HAP-1 (cell line): ENCODE data around the gene ZNF384.

Source experiments
- DNase-seq, 2 experiments: peaks; one replicate each; pipeline ENCODE4 v3.0.0-alpha.2; 2016 to 2020; ENCODE audit warnings: low spot score in 2 of 2
- H3K27me3 ChIP-seq: fragments of 250-450 bp; sonication (Bioruptor Pico); 2 replicates; pipeline ENCODE4 v1.5.1; 2020; ENCODE audit warnings: low read depth, mild to moderate bottlenecking, moderate library complexity
- H3K36me3 ChIP-seq: fragments of 250-450 bp; sonication (Bioruptor Pico); replicated peaks from 2 replicates; pipeline ENCODE4 v1.5.1; 2020; ENCODE audit warnings: mild to moderate bottlenecking
- H3K4me1 ChIP-seq: fragments of 250-450 bp; sonication (Bioruptor Pico); 2 replicates; pipeline ENCODE4 v1.5.1; 2020; ENCODE audit warnings: mild to moderate bottlenecking
- H3K4me3 ChIP-seq: fragments of 250-450 bp; sonication (Bioruptor Pico); 2 replicates; pipeline ENCODE4 v1.5.1; 2020; ENCODE audit warnings: mild to moderate bottlenecking, moderate library complexity
- H3K9me3 ChIP-seq: fragments of 250-450 bp; sonication (Bioruptor Pico); 2 replicates; pipeline ENCODE4 v1.5.1; 2020; ENCODE audit warnings: mild to moderate bottlenecking, moderate library complexity
- in situ Hi-C: fragments of 300-500 bp; cut with MboI; formaldehyde crosslinking; loops from 3 replicates; pipeline ENCODE4 v1.14.3; 2020; ENCODE audit warnings: low sequenced_read_pairs, inconsistent platforms, mixed read lengths

The ZNF384 gene

DNA sequence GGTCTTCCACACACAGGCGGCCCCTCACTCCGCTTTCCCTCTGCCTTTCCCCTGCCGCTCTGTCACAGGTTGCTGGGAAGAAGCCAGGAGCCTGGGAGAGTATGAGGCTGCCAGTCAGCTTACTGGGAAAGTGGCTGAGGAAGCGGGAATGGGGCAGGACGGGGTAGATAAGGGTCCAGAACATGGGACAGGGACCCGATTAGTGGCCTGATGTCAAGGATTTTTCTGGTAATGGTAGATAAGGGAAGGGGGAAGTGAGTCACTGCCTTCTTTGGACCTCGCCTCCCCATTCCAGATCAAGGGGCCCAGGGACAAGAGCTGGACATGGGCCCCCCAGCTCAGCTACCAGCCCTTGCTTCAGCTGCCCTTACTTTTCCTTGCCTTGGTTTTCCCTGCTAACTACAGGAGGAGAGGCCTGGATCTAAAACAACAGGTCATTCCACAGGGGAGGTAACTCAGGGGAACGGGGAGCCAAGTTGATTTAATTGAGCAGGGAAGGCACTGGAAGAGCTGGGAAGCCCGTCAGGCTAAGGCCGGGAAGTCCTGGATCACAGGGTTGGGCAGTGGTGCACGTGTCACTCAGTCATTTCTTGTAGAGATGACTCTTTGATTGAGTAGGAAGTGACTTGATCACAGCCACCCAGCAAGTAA, 49.9 kb downstream of the ZNF384 start:
- Histone ChIP-seq H3K9me3 (peaks cover 3% of the 10 kb centered on the region; the same call in 1 of the 2 replicates), H3K27me3 (no peaks in the 10 kb centered on the region), H3K36me3 (no peaks in the 10 kb centered on the region), H3K4me3 (no peak overlapping the region), H3K4me1 (no peaks in the 10 kb centered on the region)
- no peak for DNase-seq
- in situ Hi-C loops, result no loop called here

DNA sequence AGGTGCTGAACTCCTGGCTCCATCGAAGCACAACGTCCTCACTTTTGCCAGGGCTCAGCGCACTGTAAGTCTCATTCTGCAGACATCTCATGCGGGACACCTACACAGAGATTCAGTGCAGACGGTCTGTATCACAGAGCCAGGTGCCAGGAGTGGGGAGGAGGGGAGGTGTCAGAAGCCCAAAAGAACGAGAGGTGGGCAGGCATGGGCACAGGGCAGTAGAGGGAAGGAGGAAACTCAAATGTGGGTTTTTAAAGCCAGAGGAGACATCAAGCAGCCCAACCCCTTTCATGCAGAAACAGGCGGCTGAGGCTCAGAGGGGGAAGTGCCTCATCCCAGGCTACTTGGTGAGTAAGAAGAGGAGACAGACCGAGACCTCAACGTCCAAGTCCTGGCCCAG, 50.9 kb downstream of the ZNF384 start:
- Histone ChIP-seq H3K36me3 (no peaks in the 10 kb centered on the region), H3K27me3 (no peaks in the 10 kb centered on the region), H3K4me3 (no peak overlapping the region), H3K4me1 (no peaks in the 10 kb centered on the region), H3K9me3 (peaks cover under 1% of the 10 kb centered on the region; the same call in 1 of the 2 replicates)
- DNase-seq, result no peak
- in situ Hi-C loops, result no loop called here

- Histone ChIP-seq H3K4me1 (no peaks in the 10 kb centered on the region), H3K27me3 (no peaks in the 10 kb centered on the region), H3K9me3 (no peaks in the 10 kb centered on the region), H3K4me3 (no peak within 1 kb of the TSS), H3K36me3 (no peaks in the 10 kb centered on the region)
- DNase-seq, result no peak
- in situ Hi-C loops, result no loop called here
These were observed 53.2 kb downstream of the ZNF384 start, which contains the start of gene LPAR5 for GRCh38 chr12:6635856-6636531. Gene LPAR5 (minus strand): TSS chr12:6635959. CDS start chr12:6621248, 14,711 bp downstream.

GRCh38 chr12:6635375-6635855, 53.8 kb downstream of the ZNF384 start:
- Histone ChIP-seq H3K4me1 (no peaks in the 10 kb centered on the region), H3K9me3 (no peaks in the 10 kb centered on the region), H3K36me3 (no peaks in the 10 kb centered on the region), H3K4me3 (no peak overlapping the region), H3K27me3 (no peaks in the 10 kb centered on the region)
- in situ Hi-C loops, result no loop called here
- DNase-seq, result no peak

DNA sequence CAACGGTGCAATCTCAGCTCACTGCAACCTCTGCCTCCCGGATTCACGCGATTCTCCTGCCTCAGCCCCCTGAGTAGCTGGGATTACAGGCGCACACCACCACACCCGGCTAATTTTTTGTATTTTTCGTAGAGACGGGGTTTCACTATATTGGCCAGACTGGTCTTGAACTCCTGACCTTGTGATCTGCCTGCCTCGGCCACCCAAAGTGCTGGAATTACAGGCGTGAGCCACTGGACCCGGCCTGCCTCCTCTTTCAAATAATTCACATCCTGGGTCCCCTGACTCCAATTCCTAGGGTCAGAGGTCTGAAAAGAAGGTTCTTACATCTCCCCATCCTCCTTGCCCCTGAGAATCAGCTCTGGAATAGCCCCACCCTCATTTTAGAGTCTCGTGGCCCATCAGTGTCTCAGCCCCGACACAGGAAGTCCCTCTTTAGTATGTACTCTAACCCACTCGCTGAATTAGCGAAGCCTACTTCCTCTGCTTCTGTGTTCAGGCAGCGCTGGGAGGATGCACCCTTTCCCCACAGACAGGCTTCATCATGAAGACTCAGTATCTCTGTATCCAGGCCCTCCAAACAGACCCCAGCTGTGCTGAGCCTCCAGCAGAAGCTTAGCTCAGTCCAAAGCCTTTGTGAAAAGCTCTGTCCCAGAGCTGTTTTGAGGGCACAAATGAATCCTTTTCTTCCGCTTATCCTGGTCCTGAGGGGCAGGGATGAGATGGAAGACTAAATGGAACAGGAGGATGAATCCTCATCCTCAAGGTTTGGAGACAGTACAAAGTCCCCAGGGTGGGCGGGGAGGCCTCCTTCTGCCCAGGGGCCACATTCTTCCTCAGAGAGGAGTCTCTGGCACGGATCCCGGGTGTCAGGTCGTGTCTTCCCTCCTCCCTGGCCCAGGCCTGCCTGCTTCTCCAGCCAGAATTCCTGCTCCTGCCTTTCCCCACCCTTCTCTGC, 56.9 kb downstream of the ZNF384 start:
- H3K36me3 ChIP-seq, result no peaks in the 10 kb centered on the region
- no peak for DNase-seq
- H3K4me3 ChIP-seq, result no peak overlapping the region
- in situ Hi-C loops, result no loop called here
- no peaks in the 10 kb centered on the region for H3K27me3 ChIP-seq
- H3K4me1 ChIP-seq, result peaks cover 3% of the 10 kb centered on the region
- H3K9me3 ChIP-seq, result no peaks in the 10 kb centered on the region

DNA sequence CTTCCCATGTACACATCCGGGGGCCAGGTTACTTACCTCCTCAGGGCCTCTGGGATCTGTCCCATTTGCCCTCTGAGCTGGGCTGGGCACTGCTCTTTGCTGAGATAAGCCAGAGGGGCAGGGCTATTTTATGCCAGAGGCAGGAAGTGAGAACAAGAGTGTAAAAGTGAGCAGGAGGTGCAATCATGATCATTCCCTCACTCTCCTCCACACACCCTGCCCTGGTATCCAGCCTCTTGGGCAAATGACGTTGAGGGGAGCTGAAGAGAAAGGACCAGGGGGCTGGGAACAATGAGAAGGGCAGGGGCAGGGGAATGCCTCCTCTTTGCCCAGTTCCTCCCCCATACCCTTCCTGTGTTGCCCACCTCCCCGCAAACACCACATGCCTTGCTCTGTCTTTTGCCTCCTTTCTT, 57.6 kb downstream of the ZNF384 start:
- in situ Hi-C loops, result no loop called here
- H3K4me3 ChIP-seq, result no peak overlapping the region

DNA sequence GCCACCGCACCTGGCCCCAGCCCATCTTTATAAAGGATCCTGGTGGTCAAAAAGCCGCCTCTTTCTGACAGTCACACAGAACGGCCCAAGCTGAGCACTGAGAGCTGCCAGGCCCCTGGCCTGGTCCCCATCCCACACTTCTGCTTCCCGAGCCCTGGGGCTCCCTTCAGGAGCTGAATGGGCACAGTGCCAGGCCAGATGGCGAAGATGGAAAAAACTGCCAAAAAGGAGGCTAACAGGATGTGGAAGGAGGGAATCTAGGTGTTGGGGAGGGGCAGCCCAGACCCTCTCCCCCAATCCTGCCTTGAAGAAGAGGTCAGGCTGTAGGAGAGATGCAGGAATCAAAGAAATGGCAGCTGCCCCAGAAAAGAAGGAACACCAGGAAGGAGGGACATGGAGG, 58.4 kb downstream of the ZNF384 start:
- Histone ChIP-seq H3K4me3 (no peak overlapping the region), H3K9me3 (no peaks in the 10 kb centered on the region), H3K36me3 (no peaks in the 10 kb centered on the region), H3K4me1 (peaks cover 3% of the 10 kb centered on the region), H3K27me3 (no peaks in the 10 kb centered on the region)
- in situ Hi-C loops, result no loop called here
- no peak for DNase-seq

More for the DNA sequence above, 57.6 kb downstream of the ZNF384 start:
- DNase-seq, result no peak
- peaks cover 3% of the 10 kb centered on the region for H3K4me1 ChIP-seq
- no peaks in the 10 kb centered on the region for H3K36me3 ChIP-seq
- H3K27me3 ChIP-seq, result no peaks in the 10 kb centered on the region
- no peaks in the 10 kb centered on the region for H3K9me3 ChIP-seq

DNA sequence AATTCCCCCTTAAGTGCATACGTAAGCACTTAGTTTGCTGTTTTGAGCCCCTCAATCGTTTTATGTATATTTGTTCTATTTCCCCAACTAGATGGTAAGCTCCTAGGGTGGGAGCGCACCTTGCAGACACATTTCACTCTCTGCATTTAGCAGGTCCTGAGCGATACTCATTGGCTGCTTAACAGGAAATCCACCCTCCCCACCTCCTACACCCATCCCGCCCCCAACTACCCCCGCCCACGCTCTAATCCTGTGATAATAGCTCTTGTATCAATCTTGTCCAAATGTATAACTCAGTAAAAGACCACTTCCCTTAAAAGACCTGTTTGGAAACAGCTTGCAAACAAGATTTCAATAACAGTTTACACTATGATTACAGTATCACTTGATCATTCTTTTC, 61.6 kb downstream of the ZNF384 start:
- Histone ChIP-seq H3K27me3 (no peaks in the 10 kb centered on the region), H3K4me1 (peaks cover 3% of the 10 kb centered on the region), H3K4me3 (no peak overlapping the region), H3K9me3 (no peaks in the 10 kb centered on the region), H3K36me3 (no peaks in the 10 kb centered on the region)
- in situ Hi-C loops, result no loop called here
- DNase-seq, result peak; percentile 51 to 59

DNA sequence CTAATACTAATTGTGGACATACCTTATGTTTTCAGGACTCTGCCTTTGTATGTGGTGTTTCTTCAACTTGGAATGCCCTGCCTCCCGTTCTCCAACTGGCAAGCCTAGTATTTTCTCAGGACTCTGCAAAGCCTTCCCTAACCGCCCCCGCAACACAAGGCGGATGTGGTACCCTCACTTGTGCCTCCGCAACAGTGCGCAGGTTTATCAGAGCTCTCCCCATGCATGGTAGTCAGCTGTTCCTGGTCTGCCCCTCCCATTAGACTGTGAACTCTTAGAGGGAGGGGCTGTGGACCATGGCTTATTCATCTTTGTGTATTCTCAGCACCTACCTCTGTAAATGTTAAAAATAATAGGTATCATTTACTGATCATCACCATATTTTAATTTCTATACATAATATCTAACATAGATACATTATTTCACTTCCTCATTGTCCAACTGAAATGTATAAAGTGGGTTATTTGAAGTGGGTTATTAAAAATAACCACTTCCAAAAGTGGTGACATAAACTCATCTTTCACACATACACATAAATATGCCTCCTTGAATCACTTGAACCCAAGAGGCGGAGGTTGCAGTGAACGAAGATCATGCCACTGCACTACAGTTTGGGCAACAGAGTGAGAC, 62.4 kb downstream of the ZNF384 start:
- in situ Hi-C loops, result no loop called here
- Histone ChIP-seq H3K9me3 (no peaks in the 10 kb centered on the region), H3K4me1 (peaks cover 3% of the 10 kb centered on the region), H3K4me3 (no peak overlapping the region), H3K27me3 (no peaks in the 10 kb centered on the region), H3K36me3 (no peaks in the 10 kb centered on the region)
- DNase-seq, result no peak

DNA sequence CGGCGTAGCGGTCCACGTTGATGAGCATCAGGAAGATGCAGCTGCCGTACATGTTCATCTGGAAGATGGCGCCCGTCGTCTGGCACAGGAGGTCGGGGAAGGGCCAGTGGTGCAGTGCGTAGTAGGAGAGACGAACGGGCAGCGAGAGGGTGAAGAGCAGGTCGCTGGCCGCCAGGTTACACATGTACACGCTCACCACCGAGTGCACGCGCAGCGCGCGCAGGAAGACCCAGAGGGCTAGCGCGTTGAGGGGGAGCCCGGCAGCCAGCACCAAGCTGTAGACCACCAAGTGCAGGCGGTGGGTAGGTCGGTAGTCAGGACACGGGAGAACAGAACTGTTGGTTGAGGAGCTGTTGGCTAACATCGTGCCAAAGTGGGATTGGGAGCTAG, 68.3 kb downstream of the ZNF384 start:
- no peaks in the 10 kb centered on the region for H3K4me1 ChIP-seq
- no peak for DNase-seq
- no peaks in the 10 kb centered on the region for H3K27me3 ChIP-seq
- H3K9me3 ChIP-seq, result no peaks in the 10 kb centered on the region
- in situ Hi-C loops, result no loop called here
- no peak overlapping the region for H3K4me3 ChIP-seq
- H3K36me3 ChIP-seq, result no peaks in the 10 kb centered on the region

GRCh38 chr12:6620137-6620884, 68.9 kb downstream of the ZNF384 start:
- no peak for DNase-seq
- Histone ChIP-seq H3K9me3 (no peaks in the 10 kb centered on the region), H3K27me3 (no peaks in the 10 kb centered on the region), H3K4me1 (no peaks in the 10 kb centered on the region), H3K4me3 (no peak overlapping the region), H3K36me3 (no peaks in the 10 kb centered on the region)
- in situ Hi-C loops, result no loop called here

- no peak overlapping the region for H3K4me3 ChIP-seq
- H3K27me3 ChIP-seq, result no peaks in the 10 kb centered on the region
- no peaks in the 10 kb centered on the region for H3K9me3 ChIP-seq
- no peaks in the 10 kb centered on the region for H3K36me3 ChIP-seq
- DNase-seq, result no peak
- peaks cover 5% of the 10 kb centered on the region for H3K4me1 ChIP-seq
- in situ Hi-C loops, result no loop called here
These were observed 70.5 kb downstream of the ZNF384 start for GRCh38 chr12:6618483-6619225.
